SK-N-SH (cell line): ENCODE data around the gene ADIPOR2.

Source experiments
- EP300 ChIP-seq, 2 experiments: IDR thresholded peaks; 2 replicates each; pipeline versions ENCODE4 v1.4.0 to v1.6.1; 2012; ENCODE audit warnings: borderline replicate concordance in 1 of 2, low read depth in 1 of 2, low read length in 1 of 2
- TF ChIP-seq, protein P1 (sequence below): fragments of 200-600 bp; sonication (generic); IDR thresholded peaks from 2 replicates; pipeline ENCODE4 v1.6.1; 2017; ENCODE audit warnings: antibody characterized with exemption, mild to moderate bottlenecking, moderate library complexity

DNA sequence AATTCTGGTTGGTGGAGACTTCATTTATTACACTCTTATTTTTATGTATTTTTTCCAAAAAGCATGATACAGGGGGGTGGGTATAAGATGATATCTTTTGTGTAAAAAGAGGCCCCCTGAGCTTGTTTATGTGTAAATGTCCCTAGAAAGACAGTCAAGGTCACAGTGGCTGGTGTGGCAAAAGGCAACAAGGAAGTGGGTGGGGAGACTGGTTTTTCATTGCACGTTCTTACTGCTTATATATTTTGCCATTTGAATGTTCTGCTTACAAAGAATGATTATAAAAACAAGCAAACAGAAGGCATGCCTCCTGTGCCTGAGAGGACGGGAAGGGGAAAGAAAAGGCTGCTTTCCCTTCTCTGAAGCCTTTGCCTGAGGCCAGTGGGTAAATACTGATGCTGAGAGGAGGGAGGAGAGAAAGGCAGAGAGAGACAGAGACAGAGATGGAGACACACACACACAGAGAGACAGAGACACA lies 24.1 kb upstream of the ADIPOR2 start:
- TF ChIP-seq EP300 (IDR thresholded peaks at IDR 0.05; ENCODE audit: borderline replicate concordance in 1 of 2, low read depth in 1 of 2, low read length in 1 of 2) = no peak
- TF ChIP-seq, protein P1, sequence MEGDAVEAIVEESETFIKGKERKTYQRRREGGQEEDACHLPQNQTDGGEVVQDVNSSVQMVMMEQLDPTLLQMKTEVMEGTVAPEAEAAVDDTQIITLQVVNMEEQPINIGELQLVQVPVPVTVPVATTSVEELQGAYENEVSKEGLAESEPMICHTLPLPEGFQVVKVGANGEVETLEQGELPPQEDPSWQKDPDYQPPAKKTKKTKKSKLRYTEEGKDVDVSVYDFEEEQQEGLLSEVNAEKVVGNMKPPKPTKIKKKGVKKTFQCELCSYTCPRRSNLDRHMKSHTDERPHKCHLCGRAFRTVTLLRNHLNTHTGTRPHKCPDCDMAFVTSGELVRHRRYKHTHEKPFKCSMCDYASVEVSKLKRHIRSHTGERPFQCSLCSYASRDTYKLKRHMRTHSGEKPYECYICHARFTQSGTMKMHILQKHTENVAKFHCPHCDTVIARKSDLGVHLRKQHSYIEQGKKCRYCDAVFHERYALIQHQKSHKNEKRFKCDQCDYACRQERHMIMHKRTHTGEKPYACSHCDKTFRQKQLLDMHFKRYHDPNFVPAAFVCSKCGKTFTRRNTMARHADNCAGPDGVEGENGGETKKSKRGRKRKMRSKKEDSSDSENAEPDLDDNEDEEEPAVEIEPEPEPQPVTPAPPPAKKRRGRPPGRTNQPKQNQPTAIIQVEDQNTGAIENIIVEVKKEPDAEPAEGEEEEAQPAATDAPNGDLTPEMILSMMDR = no peak
